ENCODE data around the gene ARHGAP33. TPM values are rescaled to one million over a fixed set of nuclear protein-coding genes. Genes with fewer than 3 reads are reported as not detected.

The ARHGAP33 gene
- total RNA-seq, result 10 to 100 TPM in 2 of 4 donors, 1 to 10 TPM in 2; 3.3 to 11.2 (median 7.7) TPM

GRCh38 chr19:35775298-35776101 is at the start of gene ARHGAP33:
Gene ARHGAP33 (plus strand): TSS chr19:35775564. CDS start chr19:35775659, 95 bp downstream.
- peak; percentile 100 for DNase-seq (ENCODE audit: extremely low spot score)
- 1% methylated on average over 21 of the region's 82 CpGs for WGBS
- Histone ChIP-seq H3K36me3 (peaks cover 0 to 26% (median 19%) of the 10 kb centered on the region in 4 donors), H3K4me1 (peaks cover 14 to 28% (median 20%) of the 10 kb centered on the region in 4 donors), H3K4me3 (peak within 1 kb of the TSS; percentile 81 to 96 (median 90)), H3K9me3 (no peaks in the 10 kb centered on the region), H3K27me3 (no peaks in the 10 kb centered on the region), H3K27ac (replicated peaks in 1 of 4) (peak within 1 kb of the TSS; percentile 52 to 70 (median 62))
- intact Hi-C loops (cut with DNase I), result loop anchor here (10.0 kb wide), 1 partner anchor 109 kb away; no protein-coding TSS in a partner anchor
- no peak for TF ChIP-seq POLR2A (IDR thresholded peaks at IDR 0.05; ENCODE audit: low read depth)
- peak; percentile 33 to 34 for TF ChIP-seq POLR2AphosphoS5 (IDR thresholded peaks at IDR 0.05)

- peaks cover 95 to 100% (median 100%) of the 10 kb centered on the region in 4 donors for H3K36me3 ChIP-seq
Measured at GRCh38 chr19:35727053-35727955, 48.1 kb upstream of the ARHGAP33 start.

GRCh38 chr19:35727956-35728706 is 47.2 kb upstream of the ARHGAP33 start:
- no peak overlapping the region for H3K4me3 ChIP-seq
- peaks cover 94 to 100% (median 99%) of the 10 kb centered on the region in 4 donors for H3K36me3 ChIP-seq
- no peak overlapping the region for H3K27ac ChIP-seq (replicated peaks in 1 of 4)
- no peaks in the 10 kb centered on the region for H3K4me1 ChIP-seq
- TF ChIP-seq EP300 (IDR thresholded peaks at IDR 0.05) (no peak), POLR2A (IDR thresholded peaks at IDR 0.05; ENCODE audit: low read depth) (no peak), CTCF (IDR thresholded peaks at IDR 0.05) (no peak), POLR2AphosphoS5 (IDR thresholded peaks at IDR 0.05) (no peak)
- WGBS, result 91% methylated on average over 19 of the region's 19 CpGs
- no peaks in the 10 kb centered on the region for H3K27me3 ChIP-seq
- no peak for DNase-seq (ENCODE audit: extremely low spot score)
- no peaks in the 10 kb centered on the region for H3K9me3 ChIP-seq
- intact Hi-C loops (cut with DNase I), result no loop called here

More at GRCh38 chr19:35727053-35727955, 48.1 kb upstream of the ARHGAP33 start:
- intact Hi-C loops (cut with DNase I), result no loop called here
- Histone ChIP-seq H3K9me3 (no peaks in the 10 kb centered on the region), H3K4me3 (no peak overlapping the region), H3K4me1 (peaks cover 0 to 2% (median under 1%) of the 10 kb centered on the region in 4 donors), H3K27ac (replicated peaks in 1 of 4) (no peak overlapping the region), H3K27me3 (no peaks in the 10 kb centered on the region)
- no peak for DNase-seq (ENCODE audit: extremely low spot score)
- WGBS, result 87% methylated on average over 22 of the region's 25 CpGs
- TF ChIP-seq CTCF (IDR thresholded peaks at IDR 0.05) (no peak), POLR2A (IDR thresholded peaks at IDR 0.05; ENCODE audit: low read depth) (no peak), EP300 (IDR thresholded peaks at IDR 0.05) (no peak)

GRCh38 chr19:35729021-35729420 is 46.3 kb upstream of the ARHGAP33 start:
- 88% methylated on average over 17 of the region's 18 CpGs for WGBS
- no peaks in the 10 kb centered on the region for H3K9me3 ChIP-seq
- H3K27ac ChIP-seq (replicated peaks in 1 of 4), result no peak overlapping the region
- no peak overlapping the region for H3K4me3 ChIP-seq
- peaks cover 94 to 100% (median 99%) of the 10 kb centered on the region in 4 donors for H3K36me3 ChIP-seq
- intact Hi-C loops (cut with DNase I), result no loop called here
- no peaks in the 10 kb centered on the region for H3K27me3 ChIP-seq
- no peaks in the 10 kb centered on the region for H3K4me1 ChIP-seq
- DNase-seq (ENCODE audit: extremely low spot score), result no peak
- TF ChIP-seq EP300 (IDR thresholded peaks at IDR 0.05) (no peak), CTCF (IDR thresholded peaks at IDR 0.05) (no peak), POLR2AphosphoS5 (IDR thresholded peaks at IDR 0.05) (no peak), POLR2A (IDR thresholded peaks at IDR 0.05; ENCODE audit: low read depth) (no peak)

All from esophagus muscularis mucosa (tissue), 4 donors.